SK-N-SH (cell line): ENCODE measurements around the gene MKRN1.

Source experiments
- CTCF ChIP-seq: fragments of 200-600 bp; sonication (generic); IDR thresholded peaks from 2 replicates; pipeline ENCODE4 v1.6.1; 2017; ENCODE audit warnings: antibody characterized with exemption, mild to moderate bottlenecking, moderate library complexity
- EP300 ChIP-seq, 2 experiments: IDR thresholded peaks; 2 replicates each; pipeline versions ENCODE4 v1.4.0 to v1.6.1; 2012; ENCODE audit warnings: borderline replicate concordance in 1 of 2, low read depth in 1 of 2, low read length in 1 of 2
- FOXJ3 ChIP-seq: sonication (generic); formaldehyde crosslinking; IDR thresholded peaks from 2 replicates; pipeline ENCODE4 v1.5.1; 2020; ENCODE audit warnings: mild to moderate bottlenecking, missing genetic modification reagents
- NFIC ChIP-seq: IDR thresholded peaks from 2 replicates; pipeline ENCODE4 v1.4.0; 2012; ENCODE audit warnings: borderline replicate concordance
- POLR2AphosphoS5 ChIP-seq: IDR thresholded peaks from 2 replicates; pipeline ENCODE4 v1.6.1; 2012; ENCODE audit warnings: low read depth, low read length
- RAD21 ChIP-seq: IDR thresholded peaks from 2 replicates; pipeline ENCODE4 v1.6.1; 2012; ENCODE audit warnings: mild to moderate bottlenecking, low read length
- REST ChIP-seq: IDR thresholded peaks from 2 replicates; pipeline ENCODE4 v1.6.1; 2012; ENCODE audit warnings: mild to moderate bottlenecking, low read depth, low read length, moderate library complexity
- RFX5 ChIP-seq: IDR thresholded peaks from 2 replicates; pipeline ENCODE4 v1.6.1; 2012; ENCODE audit warnings: mild to moderate bottlenecking, improper control_type of control experiment, low read length
- SMC3 ChIP-seq: IDR thresholded peaks from 2 replicates; pipeline ENCODE4 v1.6.1; 2012; ENCODE audit warnings: low read depth, low read length, improper control_type of control experiment
- TAF1 ChIP-seq: IDR thresholded peaks from 2 replicates; pipeline ENCODE4 v1.6.1; 2012; ENCODE audit warnings: low read depth, mild to moderate bottlenecking, low read length, moderate library complexity, borderline replicate concordance
- USF1 ChIP-seq: IDR thresholded peaks from 2 replicates; pipeline ENCODE4 v1.4.0; 2012; ENCODE audit warnings: low read depth, borderline replicate concordance
- USF2 ChIP-seq: fragments of 150-350 bp; IDR thresholded peaks from 2 replicates; pipeline ENCODE4 v1.6.1; 2017; ENCODE audit warnings: antibody characterized with exemption, low read length, low read depth, borderline replicate concordance
- YY1 ChIP-seq: IDR thresholded peaks from 2 replicates; pipeline ENCODE4 v1.4.0; 2012; ENCODE audit warnings: low read depth, mild to moderate bottlenecking

GRCh38 chr7:140501966-140502365 lies 22.7 kb upstream of the MKRN1 start:
- TF ChIP-seq USF2 (no peak), POLR2AphosphoS5 (no peak), FOXJ3 (CRISPR knock-in tag) (no peak), SMC3 (no peak), USF1 (no peak), CTCF (no peak), REST (no peak), RAD21 (no peak), EP300 (IDR thresholded peaks at IDR 0.05; ENCODE audit: borderline replicate concordance in 1 of 2, low read depth in 1 of 2, low read length in 1 of 2) (no peak), NFIC (no peak), YY1 (no peak), TAF1 (no peak), RFX5 (no peak)
